Breast epithelium (tissue), 3 donors: ENCODE data around the gene PAK5.

ENCODE experiments used
- CTCF ChIP-seq, 3 donors: fragments of 450-650 bp; IDR thresholded peaks; one replicate each; pipeline ENCODE4 v1.5.1; 2016 to 2017; ENCODE audit warnings: antibody characterized with exemption in 3 of 3, mild to moderate bottlenecking in 3 of 3, moderate library complexity in 3 of 3
- POLR2A ChIP-seq: fragments of 450-650 bp; IDR thresholded peaks from one replicate; pipeline ENCODE4 v1.6.1; 2016; ENCODE audit warnings: antibody characterized with exemption, mild to moderate bottlenecking, moderate library complexity
- POLR2AphosphoS5 ChIP-seq, 3 donors: sonication (generic); formaldehyde crosslinking; IDR thresholded peaks; one replicate each; pipeline ENCODE4 v1.6.1; 2017; ENCODE audit warnings: antibody characterized with exemption in 3 of 3

GRCh38 chr20:9758752-9759151, 80.1 kb downstream of the PAK5 start:
- TF ChIP-seq CTCF (IDR thresholded peaks at IDR 0.05) (no peak), POLR2A (no peak), POLR2AphosphoS5 (IDR thresholded peaks at IDR 0.05) (no peak)
